PFSK-1 (cell line): Measurements from ENCODE around the gene ARMC3.

Experiments used
- FOXP2 ChIP-seq: optimal IDR thresholded peaks from 2 replicates; pipeline ENCODE3; 2011; ENCODE audit warnings: borderline replicate concordance, control low read depth, inconsistent platforms; ENCODE audit not compliant: insufficient read depth; ENCODE audit errors: extremely low read length, extremely low read depth
- POLR2AphosphoS5 ChIP-seq: IDR thresholded peaks from 2 replicates; pipeline ENCODE4 v1.6.1; 2012; ENCODE audit warnings: low read depth, mild to moderate bottlenecking, control low read depth, low read length, moderate library complexity
- REST ChIP-seq, 2 experiments: IDR thresholded peaks; 2 replicates each; pipeline versions ENCODE4 v1.6.1 to v1.8.0; 2011 to 2012; ENCODE audit warnings: low read depth in 2 of 2, low read length in 2 of 2, control low read depth in 1 of 2, inconsistent platforms in 1 of 2, mild to moderate bottlenecking in 1 of 2, moderate library complexity in 1 of 2; ENCODE audit not compliant: insufficient read depth in 1 of 2
- SIN3A ChIP-seq: IDR thresholded peaks from 2 replicates; pipeline ENCODE4 v1.6.1; 2012; ENCODE audit warnings: mild to moderate bottlenecking, low read length, moderate library complexity, borderline replicate concordance; ENCODE audit not compliant: insufficient read depth
- TAF1 ChIP-seq: IDR thresholded peaks from 2 replicates; pipeline ENCODE4 v1.6.1; 2012; ENCODE audit warnings: low read length, control low read depth, borderline replicate concordance; ENCODE audit not compliant: insufficient read depth

The ARMC3 gene

GRCh38 chr10:22931948-22932347 lies 4.1 kb downstream of the ARMC3 start:
- TF ChIP-seq TAF1: no peak

GRCh38 chr10:22932626-22933370 lies 4.9 kb downstream of the ARMC3 start:
- TF ChIP-seq TAF1 (no peak), SIN3A (no peak), FOXP2 (no peak), POLR2AphosphoS5 (no peak), REST (IDR thresholded peaks at IDR 0.05; ENCODE audit: insufficient read depth in 1 of 2, low read depth in 2 of 2, low read length in 2 of 2) (no peak)

- TF ChIP-seq REST (IDR thresholded peaks at IDR 0.05; ENCODE audit: insufficient read depth in 1 of 2, low read depth in 2 of 2, low read length in 2 of 2) (no peak), POLR2AphosphoS5 (no peak), FOXP2 (no peak), SIN3A (no peak), TAF1 (no peak)
Measured at GRCh38 chr10:22934726-22935125, 6.9 kb downstream of the ARMC3 start.

- TF ChIP-seq REST (IDR thresholded peaks at IDR 0.05; ENCODE audit: insufficient read depth in 1 of 2, low read depth in 2 of 2, low read length in 2 of 2): no peak
- no peak for TF ChIP-seq TAF1
- no peak for TF ChIP-seq SIN3A
- TF ChIP-seq POLR2AphosphoS5: no peak
- TF ChIP-seq FOXP2: no peak
Measured at GRCh38 chr10:22942437-22942836, 14.6 kb downstream of the ARMC3 start.

- no peak for TF ChIP-seq POLR2AphosphoS5
Measured at GRCh38 chr10:22945934-22946673, 18.3 kb downstream of the ARMC3 start.

GRCh38 chr10:22954970-22955369 lies 27.1 kb downstream of the ARMC3 start:
- TF ChIP-seq SIN3A: no peak
- TF ChIP-seq POLR2AphosphoS5: no peak
- no peak for TF ChIP-seq FOXP2
- no peak for TF ChIP-seq TAF1
- TF ChIP-seq REST (IDR thresholded peaks at IDR 0.05; ENCODE audit: insufficient read depth in 1 of 2, low read depth in 2 of 2, low read length in 2 of 2): no peak
